WTC11 (cell line): ENCODE measurements around the gene UTP11. TPM values are rescaled to one million over a fixed set of nuclear protein-coding genes. Genes with fewer than 3 reads are reported as not detected.

Experiments used
- CREB1 ChIP-seq: sonication (generic); formaldehyde crosslinking; IDR thresholded peaks from 2 replicates; pipeline ENCODE4 v1.8.0; 2023; ENCODE audit warnings: mild to moderate bottlenecking, missing genetic modification reagents
- EMX1 ChIP-seq: fragments of 250-450 bp; sonication (Bioruptor Pico); IDR thresholded peaks from 2 replicates; pipeline ENCODE4 v1.8.0; 2021; ENCODE audit warnings: mild to moderate bottlenecking
- ETV6 ChIP-seq: sonication (generic); formaldehyde crosslinking; IDR thresholded peaks from 2 replicates; pipeline ENCODE4 v1.8.1; 2022; ENCODE audit warnings: mild to moderate bottlenecking, missing genetic modification reagents
- FOXP1 ChIP-seq: sonication (generic); formaldehyde crosslinking; IDR thresholded peaks from 2 replicates; pipeline ENCODE4 v1.8.0; 2022; ENCODE audit warnings: missing genetic modification reagents, mild to moderate bottlenecking, moderate library complexity, borderline replicate concordance
- GABPB1 ChIP-seq: sonication (generic); formaldehyde crosslinking; IDR thresholded peaks from 2 replicates; pipeline ENCODE4 v1.8.1; 2023; ENCODE audit warnings: mild to moderate bottlenecking, missing genetic modification reagents
- GRHL2 ChIP-seq: fragments of 250-450 bp; sonication (Bioruptor Pico); IDR thresholded peaks from 2 replicates; pipeline ENCODE4 v1.8.0; 2022; ENCODE audit warnings: mild to moderate bottlenecking, moderate library complexity; ENCODE audit not compliant: insufficient replicate concordance, severe bottlenecking
- HMGA2 ChIP-seq: fragments of 250-450 bp; sonication (Bioruptor Pico); IDR thresholded peaks from 2 replicates; pipeline ENCODE4 v1.4.0; 2021; ENCODE audit warnings: mild to moderate bottlenecking, moderate library complexity
- MAX ChIP-seq: sonication (generic); formaldehyde crosslinking; IDR thresholded peaks from 2 replicates; pipeline ENCODE4 v1.8.0; 2022; ENCODE audit warnings: mild to moderate bottlenecking, missing genetic modification reagents
- MXD4 ChIP-seq: fragments of 250-450 bp; sonication (Bioruptor Pico); IDR thresholded peaks from 2 replicates; pipeline ENCODE4 v1.8.0; 2021; ENCODE audit warnings: mild to moderate bottlenecking, moderate library complexity, borderline replicate concordance
- NFATC4 ChIP-seq: fragments of 250-450 bp; sonication (Bioruptor Pico); IDR thresholded peaks from 2 replicates; pipeline ENCODE4 v1.9.0; 2021; ENCODE audit warnings: mild to moderate bottlenecking
- NFYB ChIP-seq: sonication (generic); formaldehyde crosslinking; conservative IDR thresholded peaks from 2 replicates; pipeline ENCODE4 v1.8.0; 2022; ENCODE audit warnings: low read depth, missing genetic modification reagents
- NR1H2 ChIP-seq: sonication (generic); formaldehyde crosslinking; IDR thresholded peaks from 2 replicates; pipeline ENCODE4 v1.9.0; 2021; ENCODE audit warnings: mild to moderate bottlenecking, moderate library complexity, missing genetic modification reagents
- NR3C1 ChIP-seq: sonication (generic); formaldehyde crosslinking; conservative IDR thresholded peaks from 2 replicates; pipeline ENCODE4 v1.8.1; 2023; ENCODE audit warnings: low read depth, mild to moderate bottlenecking, missing genetic modification reagents
- RELA ChIP-seq: sonication (generic); formaldehyde crosslinking; IDR thresholded peaks from 2 replicates; pipeline ENCODE4 v1.8.1; 2022; ENCODE audit warnings: missing genetic modification reagents, mild to moderate bottlenecking, borderline replicate concordance
- RORB ChIP-seq: fragments of 250-450 bp; sonication (Bioruptor Pico); IDR thresholded peaks from 2 replicates; pipeline ENCODE4 v1.9.0; 2021; ENCODE audit warnings: mild to moderate bottlenecking
- SMAD3 ChIP-seq: sonication (generic); formaldehyde crosslinking; IDR thresholded peaks from 2 replicates; pipeline ENCODE4 v1.8.0; 2022; ENCODE audit warnings: missing genetic modification reagents, mild to moderate bottlenecking, borderline replicate concordance
- TCF7 ChIP-seq: sonication (generic); formaldehyde crosslinking; IDR thresholded peaks from 2 replicates; pipeline ENCODE4 v1.8.0; 2022; ENCODE audit warnings: mild to moderate bottlenecking, low read depth, missing genetic modification reagents, moderate library complexity
- TEAD1 ChIP-seq: sonication (generic); formaldehyde crosslinking; IDR thresholded peaks from 2 replicates; pipeline ENCODE4 v1.8.0; 2022; ENCODE audit warnings: mild to moderate bottlenecking, missing genetic modification reagents
- USF1 ChIP-seq: sonication (generic); formaldehyde crosslinking; IDR thresholded peaks from 2 replicates; pipeline ENCODE4 v1.8.0; 2022; ENCODE audit warnings: mild to moderate bottlenecking, missing genetic modification reagents
- USF2 ChIP-seq: sonication (generic); formaldehyde crosslinking; IDR thresholded peaks from 2 replicates; pipeline ENCODE4 v1.8.1; 2023; ENCODE audit warnings: mild to moderate bottlenecking, missing genetic modification reagents, moderate library complexity
- ZBTB21 ChIP-seq: sonication (generic); formaldehyde crosslinking; IDR thresholded peaks from 2 replicates; pipeline ENCODE4 v1.8.1; 2023; ENCODE audit warnings: mild to moderate bottlenecking, missing genetic modification reagents, borderline replicate concordance
- ZNF232 ChIP-seq: sonication (generic); formaldehyde crosslinking; IDR thresholded peaks from 2 replicates; pipeline ENCODE4 v1.8.0; 2022; ENCODE audit warnings: mild to moderate bottlenecking, missing genetic modification reagents
- ZNF396 ChIP-seq: fragments of 250-450 bp; sonication (Bioruptor Pico); IDR thresholded peaks from 2 replicates; pipeline ENCODE4 v1.8.0; 2021; ENCODE audit warnings: mild to moderate bottlenecking, moderate library complexity, borderline replicate concordance
- ZNF423 ChIP-seq: fragments of 250-450 bp; sonication (Bioruptor Pico); IDR thresholded peaks from 2 replicates; pipeline ENCODE4 v2.1.2; 2022; ENCODE audit warnings: mild to moderate bottlenecking, moderate library complexity
- ZNF671 ChIP-seq: fragments of 250-450 bp; sonication (Bioruptor Pico); IDR thresholded peaks from 2 replicates; pipeline ENCODE4 v1.8.0; 2021; ENCODE audit warnings: mild to moderate bottlenecking
- total RNA-seq: library from RNA; stranded (reverse); gene quantifications from 3 replicates; pipeline ENCODE4 v1.2.3, GENCODE V29; 2021
- TF ChIP-seq, protein P1 (sequence below): sonication (generic); formaldehyde crosslinking; IDR thresholded peaks from 2 replicates; pipeline ENCODE4 v1.8.1; 2022; ENCODE audit warnings: mild to moderate bottlenecking, missing genetic modification reagents, moderate library complexity, borderline replicate concordance
- TF ChIP-seq, protein P2 (sequence below): sonication (generic); formaldehyde crosslinking; IDR thresholded peaks from 2 replicates; pipeline ENCODE4 v1.8.0; 2023; ENCODE audit warnings: missing genetic modification reagents, mild to moderate bottlenecking, borderline replicate concordance
- TF ChIP-seq, protein P3 (sequence below): sonication (generic); formaldehyde crosslinking; IDR thresholded peaks from 2 replicates; pipeline ENCODE4 v1.8.0; 2023; ENCODE audit warnings: mild to moderate bottlenecking, missing genetic modification reagents
- TF ChIP-seq, protein P4 (sequence below): sonication (generic); formaldehyde crosslinking; IDR thresholded peaks from 2 replicates; pipeline ENCODE4 v1.8.1; 2022; ENCODE audit warnings: mild to moderate bottlenecking, moderate library complexity, missing genetic modification reagents

UTP11 gene
- total RNA-seq, 1 experiment from 2014 or later: 42.2 TPM

DNA sequence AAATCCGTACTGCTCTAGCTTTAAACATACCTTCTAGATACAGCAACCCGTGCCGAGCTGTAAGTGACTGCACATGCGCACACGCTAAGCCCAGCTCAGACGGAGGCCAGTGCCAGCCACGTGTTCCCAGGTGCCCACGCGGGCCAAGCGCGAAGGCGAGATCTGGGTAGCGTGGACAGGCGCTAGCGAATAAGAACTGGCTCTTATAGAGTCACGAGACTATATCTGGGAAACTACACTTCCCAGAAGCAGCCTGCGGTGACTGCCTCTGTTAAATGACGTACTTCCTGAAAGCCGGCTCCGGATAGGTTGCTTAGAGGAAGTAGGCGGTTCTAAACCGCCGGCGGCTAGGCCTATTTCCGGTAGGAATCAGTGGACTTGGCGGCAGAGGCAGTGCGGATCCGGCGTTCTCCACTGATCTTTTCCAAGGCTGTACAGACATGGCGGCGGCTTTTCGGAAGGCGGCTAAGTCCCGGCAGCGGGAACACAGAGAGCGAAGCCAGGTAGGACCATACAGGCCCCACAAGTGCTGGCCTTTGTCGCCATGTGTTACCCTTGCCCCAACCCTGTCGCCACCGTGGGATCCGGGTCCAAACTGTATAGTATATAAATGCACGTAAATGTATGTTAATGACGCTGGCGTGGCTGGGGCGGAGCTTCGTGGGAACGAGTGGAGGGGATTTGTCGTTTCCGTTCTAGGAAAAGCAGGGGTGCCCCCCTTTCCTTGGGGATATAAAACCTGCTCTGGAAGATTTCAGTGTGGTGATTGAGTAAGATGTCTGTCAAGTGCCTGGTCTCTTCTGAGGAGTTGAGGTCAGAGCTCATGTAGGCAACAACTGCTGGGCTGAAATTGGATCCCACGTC lies at the start of gene UTP11 (continued):
- TF ChIP-seq, protein P1, sequence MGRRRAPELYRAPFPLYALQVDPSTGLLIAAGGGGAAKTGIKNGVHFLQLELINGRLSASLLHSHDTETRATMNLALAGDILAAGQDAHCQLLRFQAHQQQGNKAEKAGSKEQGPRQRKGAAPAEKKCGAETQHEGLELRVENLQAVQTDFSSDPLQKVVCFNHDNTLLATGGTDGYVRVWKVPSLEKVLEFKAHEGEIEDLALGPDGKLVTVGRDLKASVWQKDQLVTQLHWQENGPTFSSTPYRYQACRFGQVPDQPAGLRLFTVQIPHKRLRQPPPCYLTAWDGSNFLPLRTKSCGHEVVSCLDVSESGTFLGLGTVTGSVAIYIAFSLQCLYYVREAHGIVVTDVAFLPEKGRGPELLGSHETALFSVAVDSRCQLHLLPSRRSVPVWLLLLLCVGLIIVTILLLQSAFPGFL: 0 out of 2 replicates have a peak, but pooled peaks have one; percentile 51
- TF ChIP-seq NR1H2 (peak; percentile 73), USF2 (CRISPR knock-in tag) (peak; percentile 93), SMAD3 (peak; percentile 99), ZNF423 (CRISPR knock-in tag) (no peak), GRHL2 (CRISPR knock-in tag) (no peak), TCF7 (CRISPR knock-in tag) (peak; percentile 82; the same call in 1 of the 2 replicates), RORB (CRISPR knock-in tag) (no peak), NFYB (CRISPR knock-in tag) (peak; percentile 79), EMX1 (CRISPR knock-in tag) (no peak), GABPB1 (CRISPR knock-in tag) (peak; percentile 5), TEAD1 (CRISPR knock-in tag) (peak; percentile 99), NR3C1 (no peak), ZNF671 (CRISPR knock-in tag) (no peak), HMGA2 (CRISPR knock-in tag) (no peak), ETV6 (CRISPR knock-in tag) (peak; percentile 99), MXD4 (CRISPR knock-in tag) (no peak), MAX (CRISPR knock-in tag) (peak; percentile 100), CREB1 (CRISPR knock-in tag) (peak; percentile 96), NFATC4 (CRISPR knock-in tag) (no peak), ZNF232 (CRISPR knock-in tag) (peak; percentile 99), FOXP1 (CRISPR knock-in tag) (peak; percentile 99), USF1 (CRISPR knock-in tag) (peak; percentile 96), ZBTB21 (CRISPR knock-in tag) (no peak), RELA (peak; percentile 90), ZNF396 (CRISPR knock-in tag) (no peak)
- TF ChIP-seq, protein P2, sequence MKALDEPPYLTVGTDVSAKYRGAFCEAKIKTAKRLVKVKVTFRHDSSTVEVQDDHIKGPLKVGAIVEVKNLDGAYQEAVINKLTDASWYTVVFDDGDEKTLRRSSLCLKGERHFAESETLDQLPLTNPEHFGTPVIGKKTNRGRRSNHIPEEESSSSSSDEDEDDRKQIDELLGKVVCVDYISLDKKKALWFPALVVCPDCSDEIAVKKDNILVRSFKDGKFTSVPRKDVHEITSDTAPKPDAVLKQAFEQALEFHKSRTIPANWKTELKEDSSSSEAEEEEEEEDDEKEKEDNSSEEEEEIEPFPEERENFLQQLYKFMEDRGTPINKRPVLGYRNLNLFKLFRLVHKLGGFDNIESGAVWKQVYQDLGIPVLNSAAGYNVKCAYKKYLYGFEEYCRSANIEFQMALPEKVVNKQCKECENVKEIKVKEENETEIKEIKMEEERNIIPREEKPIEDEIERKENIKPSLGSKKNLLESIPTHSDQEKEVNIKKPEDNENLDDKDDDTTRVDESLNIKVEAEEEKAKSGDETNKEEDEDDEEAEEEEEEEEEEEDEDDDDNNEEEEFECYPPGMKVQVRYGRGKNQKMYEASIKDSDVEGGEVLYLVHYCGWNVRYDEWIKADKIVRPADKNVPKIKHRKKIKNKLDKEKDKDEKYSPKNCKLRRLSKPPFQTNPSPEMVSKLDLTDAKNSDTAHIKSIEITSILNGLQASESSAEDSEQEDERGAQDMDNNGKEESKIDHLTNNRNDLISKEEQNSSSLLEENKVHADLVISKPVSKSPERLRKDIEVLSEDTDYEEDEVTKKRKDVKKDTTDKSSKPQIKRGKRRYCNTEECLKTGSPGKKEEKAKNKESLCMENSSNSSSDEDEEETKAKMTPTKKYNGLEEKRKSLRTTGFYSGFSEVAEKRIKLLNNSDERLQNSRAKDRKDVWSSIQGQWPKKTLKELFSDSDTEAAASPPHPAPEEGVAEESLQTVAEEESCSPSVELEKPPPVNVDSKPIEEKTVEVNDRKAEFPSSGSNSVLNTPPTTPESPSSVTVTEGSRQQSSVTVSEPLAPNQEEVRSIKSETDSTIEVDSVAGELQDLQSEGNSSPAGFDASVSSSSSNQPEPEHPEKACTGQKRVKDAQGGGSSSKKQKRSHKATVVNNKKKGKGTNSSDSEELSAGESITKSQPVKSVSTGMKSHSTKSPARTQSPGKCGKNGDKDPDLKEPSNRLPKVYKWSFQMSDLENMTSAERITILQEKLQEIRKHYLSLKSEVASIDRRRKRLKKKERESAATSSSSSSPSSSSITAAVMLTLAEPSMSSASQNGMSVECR (CRISPR knock-in tag): peak; percentile 98
- TF ChIP-seq, protein P3, sequence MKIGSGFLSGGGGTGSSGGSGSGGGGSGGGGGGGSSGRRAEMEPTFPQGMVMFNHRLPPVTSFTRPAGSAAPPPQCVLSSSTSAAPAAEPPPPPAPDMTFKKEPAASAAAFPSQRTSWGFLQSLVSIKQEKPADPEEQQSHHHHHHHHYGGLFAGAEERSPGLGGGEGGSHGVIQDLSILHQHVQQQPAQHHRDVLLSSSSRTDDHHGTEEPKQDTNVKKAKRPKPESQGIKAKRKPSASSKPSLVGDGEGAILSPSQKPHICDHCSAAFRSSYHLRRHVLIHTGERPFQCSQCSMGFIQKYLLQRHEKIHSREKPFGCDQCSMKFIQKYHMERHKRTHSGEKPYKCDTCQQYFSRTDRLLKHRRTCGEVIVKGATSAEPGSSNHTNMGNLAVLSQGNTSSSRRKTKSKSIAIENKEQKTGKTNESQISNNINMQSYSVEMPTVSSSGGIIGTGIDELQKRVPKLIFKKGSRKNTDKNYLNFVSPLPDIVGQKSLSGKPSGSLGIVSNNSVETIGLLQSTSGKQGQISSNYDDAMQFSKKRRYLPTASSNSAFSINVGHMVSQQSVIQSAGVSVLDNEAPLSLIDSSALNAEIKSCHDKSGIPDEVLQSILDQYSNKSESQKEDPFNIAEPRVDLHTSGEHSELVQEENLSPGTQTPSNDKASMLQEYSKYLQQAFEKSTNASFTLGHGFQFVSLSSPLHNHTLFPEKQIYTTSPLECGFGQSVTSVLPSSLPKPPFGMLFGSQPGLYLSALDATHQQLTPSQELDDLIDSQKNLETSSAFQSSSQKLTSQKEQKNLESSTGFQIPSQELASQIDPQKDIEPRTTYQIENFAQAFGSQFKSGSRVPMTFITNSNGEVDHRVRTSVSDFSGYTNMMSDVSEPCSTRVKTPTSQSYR (CRISPR knock-in tag): peak; percentile 91; the same call in 1 of the 2 replicates
- TF ChIP-seq, protein P4, sequence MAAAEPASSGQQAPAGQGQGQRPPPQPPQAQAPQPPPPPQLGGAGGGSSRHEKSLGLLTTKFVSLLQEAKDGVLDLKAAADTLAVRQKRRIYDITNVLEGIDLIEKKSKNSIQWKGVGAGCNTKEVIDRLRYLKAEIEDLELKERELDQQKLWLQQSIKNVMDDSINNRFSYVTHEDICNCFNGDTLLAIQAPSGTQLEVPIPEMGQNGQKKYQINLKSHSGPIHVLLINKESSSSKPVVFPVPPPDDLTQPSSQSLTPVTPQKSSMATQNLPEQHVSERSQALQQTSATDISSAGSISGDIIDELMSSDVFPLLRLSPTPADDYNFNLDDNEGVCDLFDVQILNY (CRISPR knock-in tag): peak; percentile 95
